Rectal smooth muscle tissue (tissue), 1 donor: ENCODE data around the gene NDUFAF2.

Experiments used
- H3K27ac ChIP-seq: one replicate; pipeline ENCODE4 v1.7.0; 2013; ENCODE audit warnings: low read depth, low read length, inconsistent platforms
- H3K27me3 ChIP-seq: one replicate; pipeline ENCODE4 v1.7.0; 2013; ENCODE audit warnings: low read length; ENCODE audit not compliant: control insufficient read depth, insufficient read depth
- H3K36me3 ChIP-seq: one replicate; pipeline ENCODE4 v1.7.0; 2013; ENCODE audit warnings: low read length; ENCODE audit not compliant: control insufficient read depth, insufficient read depth
- H3K4me1 ChIP-seq: one replicate; pipeline ENCODE4 v1.7.0; 2013; ENCODE audit warnings: low read length; ENCODE audit not compliant: control insufficient read depth, insufficient read depth
- H3K4me3 ChIP-seq: one replicate; pipeline ENCODE4 v1.7.0; 2013; ENCODE audit warnings: low read length
- H3K9ac ChIP-seq: one replicate; pipeline ENCODE4 v1.7.0; 2013; ENCODE audit warnings: low read length

NDUFAF2 gene

DNA sequence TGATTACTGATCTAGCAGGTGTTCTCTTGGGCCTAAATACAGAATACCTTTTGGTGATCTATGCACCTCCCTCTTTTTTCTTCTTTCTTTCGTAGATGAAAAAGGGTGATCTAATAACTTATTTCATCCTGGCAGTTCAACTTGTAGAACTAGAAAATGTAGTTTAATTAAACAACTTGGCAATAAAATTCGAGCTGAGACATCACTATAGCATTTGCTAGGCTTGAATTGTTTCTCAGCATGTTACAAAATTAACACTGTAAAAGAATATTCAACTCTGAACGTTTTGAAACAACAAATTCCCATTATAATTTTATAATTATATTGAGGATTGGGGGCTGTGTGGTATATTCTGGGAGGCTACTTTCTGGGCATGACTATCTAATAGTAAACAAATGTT, 197.8 kb downstream of the NDUFAF2 start:
- no peak overlapping the region for H3K27ac ChIP-seq
- H3K9ac ChIP-seq: no peak overlapping the region
- H3K27me3 ChIP-seq: no peaks in the 10 kb centered on the region
- no peaks in the 10 kb centered on the region for H3K36me3 ChIP-seq
- no peaks in the 10 kb centered on the region for H3K4me1 ChIP-seq
- no peak overlapping the region for H3K4me3 ChIP-seq

DNA sequence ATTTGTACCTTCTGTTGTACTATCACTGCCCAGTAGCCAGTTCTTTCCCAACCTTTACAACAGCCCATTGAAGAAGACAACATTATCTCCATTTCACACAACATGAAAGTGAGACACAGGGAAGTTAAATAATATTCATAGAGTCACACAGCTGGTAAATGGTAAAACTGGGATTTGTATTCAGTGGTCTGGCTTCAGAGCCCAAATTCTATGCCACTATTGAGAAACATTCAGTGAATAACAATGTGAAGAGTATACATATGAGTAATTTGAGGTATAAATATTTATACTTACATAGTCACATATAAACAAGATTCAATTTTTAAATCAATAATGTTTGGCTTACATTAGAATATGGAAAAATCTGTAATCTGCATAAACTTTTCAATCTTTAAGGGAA, 203.5 kb downstream of the NDUFAF2 start:
- H3K4me1 ChIP-seq: no peaks in the 10 kb centered on the region
- no peaks in the 10 kb centered on the region for H3K36me3 ChIP-seq
- no peak overlapping the region for H3K27ac ChIP-seq

DNA sequence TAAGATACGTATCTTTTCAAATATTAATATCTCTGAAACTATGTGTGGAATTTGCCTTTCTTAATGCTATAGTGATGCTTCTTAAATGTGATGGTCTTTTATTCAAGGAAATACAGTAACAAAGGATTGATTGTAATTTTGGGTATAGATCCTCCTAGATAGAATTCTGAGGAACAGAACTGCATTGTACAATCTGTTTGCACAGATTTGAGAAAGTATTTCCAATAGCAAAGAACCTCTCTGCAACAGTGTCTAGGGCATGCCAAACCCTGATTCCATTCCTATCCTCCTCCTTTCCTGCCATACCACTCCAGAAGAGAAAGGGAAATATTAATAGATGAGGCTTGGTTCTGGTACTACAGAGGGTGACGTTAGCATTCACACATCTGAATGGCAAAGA, 206.9 kb downstream of the NDUFAF2 start:
- H3K4me1 ChIP-seq: no peaks in the 10 kb centered on the region
- H3K27me3 ChIP-seq: no peaks in the 10 kb centered on the region
- no peaks in the 10 kb centered on the region for H3K36me3 ChIP-seq
- H3K27ac ChIP-seq: no peak overlapping the region
- H3K4me3 ChIP-seq: no peak overlapping the region
- no peak overlapping the region for H3K9ac ChIP-seq

More for the DNA sequence above, 203.5 kb downstream of the NDUFAF2 start:
- Histone ChIP-seq H3K4me3 (no peak overlapping the region), H3K27me3 (no peaks in the 10 kb centered on the region), H3K9ac (no peak overlapping the region)

DNA sequence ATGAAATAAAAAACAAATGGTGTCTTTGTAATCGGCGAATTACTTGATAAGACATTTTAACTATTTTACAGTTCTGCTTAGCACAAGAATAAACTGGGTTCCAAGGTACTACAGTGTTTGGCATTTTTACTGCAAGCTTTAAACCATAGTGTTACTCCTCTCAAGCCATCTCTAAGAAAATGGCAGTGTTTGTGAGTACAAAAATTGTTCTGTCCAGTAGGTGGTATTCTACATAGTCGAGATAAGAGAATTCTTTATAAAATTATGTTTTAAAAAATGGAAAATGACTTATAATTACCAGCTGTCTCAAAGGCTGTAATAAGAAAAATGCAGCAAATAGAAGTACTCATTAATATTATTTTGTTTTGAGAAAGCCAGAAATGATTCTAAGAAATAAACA, 214.1 kb downstream of the NDUFAF2 start:
- peaks cover 8% of the 10 kb centered on the region for H3K4me1 ChIP-seq
- no peak overlapping the region for H3K27ac ChIP-seq
- no peak overlapping the region for H3K4me3 ChIP-seq
- peaks cover 9% of the 10 kb centered on the region for H3K36me3 ChIP-seq
- H3K9ac ChIP-seq: no peak overlapping the region
- no peaks in the 10 kb centered on the region for H3K27me3 ChIP-seq

DNA sequence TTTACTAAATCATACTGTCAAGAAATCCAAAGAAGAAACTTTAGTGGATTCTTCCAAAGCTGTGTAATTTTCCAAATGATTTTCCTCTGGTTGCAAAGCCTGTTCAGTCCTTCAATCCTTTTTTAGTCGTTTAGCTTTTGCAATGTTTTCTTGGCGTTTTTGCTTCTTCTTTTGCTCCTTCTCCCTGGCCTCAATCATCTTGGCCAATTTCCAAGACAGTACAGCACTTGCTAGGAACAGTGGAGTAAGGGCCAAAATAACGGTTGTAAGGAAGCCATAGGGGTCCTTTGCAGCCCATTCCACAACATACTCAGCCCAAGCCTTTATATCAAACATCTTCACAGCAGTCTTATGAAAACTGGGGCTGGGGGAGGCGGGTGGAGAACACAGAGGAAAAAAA, 214.8 kb downstream of the NDUFAF2 start:
- H3K27me3 ChIP-seq: no peaks in the 10 kb centered on the region
- no peak overlapping the region for H3K4me3 ChIP-seq
- peaks cover 8% of the 10 kb centered on the region for H3K4me1 ChIP-seq
- H3K36me3 ChIP-seq: peaks cover 9% of the 10 kb centered on the region
- no peak overlapping the region for H3K27ac ChIP-seq
- no peak overlapping the region for H3K9ac ChIP-seq

DNA sequence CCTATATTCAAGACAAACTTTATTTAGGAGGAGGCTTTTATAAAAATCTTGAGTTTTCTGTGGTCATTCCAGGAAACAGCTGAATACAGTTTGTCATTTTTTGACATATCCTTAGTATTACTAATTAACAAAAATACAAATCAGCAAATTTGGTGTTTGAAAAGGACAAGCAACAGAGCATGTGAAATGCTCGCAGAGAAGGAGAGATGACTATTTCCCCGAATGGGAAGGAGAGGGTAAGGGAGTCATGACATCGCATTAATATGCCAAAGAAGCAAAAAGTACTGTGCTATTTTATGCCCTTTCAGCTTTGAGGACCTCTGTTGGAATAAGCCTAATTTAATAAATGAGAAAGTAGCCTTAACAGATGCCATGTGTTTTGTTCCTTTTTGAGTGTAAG, 215.5 kb downstream of the NDUFAF2 start:
- H3K27ac ChIP-seq: no peak overlapping the region

DNA sequence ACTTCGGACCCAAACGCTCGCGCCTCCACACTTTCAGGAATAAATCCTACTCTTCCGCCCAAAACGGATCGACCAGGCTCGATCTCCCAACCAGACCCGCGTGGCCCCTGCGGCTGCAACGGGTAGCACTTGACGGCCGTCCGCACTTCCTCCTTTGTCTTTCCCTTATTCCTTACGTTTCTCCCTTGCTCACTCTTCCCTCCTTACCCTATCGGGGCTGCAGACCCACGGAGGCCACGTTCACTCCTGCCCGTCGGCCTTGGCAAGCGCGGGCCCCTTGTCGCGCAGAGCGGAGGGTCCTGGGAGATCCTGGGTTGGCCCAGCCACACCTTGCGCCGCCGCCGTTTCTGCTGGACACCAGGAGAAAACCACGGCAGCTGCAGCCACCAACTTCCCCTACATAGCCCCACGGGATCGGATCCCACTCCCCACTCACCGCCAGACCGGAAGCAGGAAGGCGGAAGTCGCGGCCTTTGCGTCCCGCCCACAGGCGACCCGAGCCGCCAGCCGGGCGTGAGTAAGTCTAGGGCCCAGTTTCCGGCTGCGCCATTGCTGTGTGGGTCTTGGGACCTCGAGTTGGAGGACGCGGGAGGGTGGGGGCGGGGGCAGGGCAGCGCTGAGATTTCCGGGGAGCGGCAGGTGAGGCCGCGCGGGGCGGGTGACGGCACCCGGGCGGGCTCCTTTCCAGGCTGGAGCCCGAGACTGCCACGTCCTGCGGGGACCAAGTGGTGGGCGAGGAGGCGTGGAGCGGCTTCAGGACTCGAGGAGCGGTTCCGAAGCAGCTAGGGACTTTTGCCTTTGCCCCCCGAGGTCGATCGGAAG, 217.2 kb downstream of the NDUFAF2 start, which contains the start of gene SMIM15:
TSS of gene SMIM15 (minus strand) at position 459 of the 822 bp plus-strand sequence. CDS start 2,297 bp downstream, outside the sequence.
- H3K4me1 ChIP-seq: peaks cover 8% of the 10 kb centered on the region
- peak within 1 kb of the TSS; percentile 96 for H3K9ac ChIP-seq
- H3K36me3 ChIP-seq: peaks cover 9% of the 10 kb centered on the region
- H3K4me3 ChIP-seq: peak within 1 kb of the TSS; percentile 96
- H3K27me3 ChIP-seq: no peaks in the 10 kb centered on the region
- peak within 1 kb of the TSS; percentile 92 for H3K27ac ChIP-seq

More for the DNA sequence above, 215.5 kb downstream of the NDUFAF2 start:
- Histone ChIP-seq H3K9ac (no peak overlapping the region), H3K4me3 (no peak overlapping the region), H3K36me3 (peaks cover 9% of the 10 kb centered on the region), H3K4me1 (peaks cover 8% of the 10 kb centered on the region), H3K27me3 (no peaks in the 10 kb centered on the region)

DNA sequence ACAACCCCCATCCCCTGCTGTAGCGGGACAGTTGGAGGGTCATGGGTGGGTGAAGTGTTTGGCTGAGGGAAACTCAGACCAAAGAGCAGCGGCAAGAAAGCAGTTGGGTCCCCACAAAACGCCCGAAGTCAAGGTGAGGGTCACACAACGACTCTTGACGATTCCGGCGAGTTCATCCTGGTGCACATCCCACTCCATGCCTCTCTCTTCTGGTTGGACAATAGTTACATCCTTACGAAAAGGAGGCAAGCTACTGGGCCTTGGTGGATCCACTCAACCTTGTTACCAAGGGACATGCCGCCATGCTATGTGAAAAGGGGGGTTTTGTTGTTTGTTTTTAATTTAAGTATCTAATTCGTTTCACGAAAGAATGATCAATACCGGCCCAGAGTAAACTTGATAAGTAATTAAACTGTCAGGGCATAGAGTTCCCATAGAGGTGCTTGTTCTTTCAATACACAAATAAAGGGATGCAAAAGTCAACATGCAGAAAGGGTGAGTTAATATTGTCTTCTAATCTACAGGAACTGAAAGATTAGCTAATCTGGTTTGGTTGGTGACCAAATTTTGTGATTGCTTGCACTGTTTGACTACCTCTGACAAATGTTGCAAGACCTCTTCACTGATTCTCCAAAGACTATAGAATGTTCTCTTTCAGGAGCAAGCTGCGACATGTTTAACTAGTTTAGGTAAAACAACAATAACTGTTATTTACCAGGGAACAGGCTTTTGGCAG, 218.0 kb downstream of the NDUFAF2 start:
- Histone ChIP-seq H3K36me3 (peaks cover 9% of the 10 kb centered on the region), H3K27me3 (no peaks in the 10 kb centered on the region), H3K4me3 (peak overlapping the region; percentile 96), H3K4me1 (peaks cover 8% of the 10 kb centered on the region), H3K9ac (peak overlapping the region; percentile 96), H3K27ac (peak overlapping the region; percentile 92)

DNA sequence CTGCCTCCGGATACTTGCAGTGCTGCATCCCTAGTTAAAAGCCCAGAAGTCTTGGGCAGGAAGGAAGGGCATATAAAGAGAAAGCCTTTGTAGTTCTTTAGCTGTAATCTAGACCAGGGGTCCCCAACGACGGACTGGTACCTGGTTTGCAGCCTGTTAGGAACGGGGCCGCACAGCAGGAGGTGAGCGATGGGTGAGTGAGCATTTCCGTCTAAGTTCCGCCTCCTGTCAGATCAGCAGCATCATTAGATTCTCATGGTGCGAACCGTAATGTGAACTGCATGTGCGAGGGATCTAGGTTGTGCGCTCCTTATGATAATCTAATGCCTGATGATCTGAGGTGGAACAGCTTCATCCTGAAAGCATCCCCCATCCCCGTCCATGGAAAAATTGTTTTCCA, 218.9 kb downstream of the NDUFAF2 start:
- no peak overlapping the region for H3K4me3 ChIP-seq
- peaks cover 9% of the 10 kb centered on the region for H3K36me3 ChIP-seq
- H3K27ac ChIP-seq: no peak overlapping the region
- no peaks in the 10 kb centered on the region for H3K27me3 ChIP-seq
- H3K4me1 ChIP-seq: peaks cover 8% of the 10 kb centered on the region
- H3K9ac ChIP-seq: no peak overlapping the region

DNA sequence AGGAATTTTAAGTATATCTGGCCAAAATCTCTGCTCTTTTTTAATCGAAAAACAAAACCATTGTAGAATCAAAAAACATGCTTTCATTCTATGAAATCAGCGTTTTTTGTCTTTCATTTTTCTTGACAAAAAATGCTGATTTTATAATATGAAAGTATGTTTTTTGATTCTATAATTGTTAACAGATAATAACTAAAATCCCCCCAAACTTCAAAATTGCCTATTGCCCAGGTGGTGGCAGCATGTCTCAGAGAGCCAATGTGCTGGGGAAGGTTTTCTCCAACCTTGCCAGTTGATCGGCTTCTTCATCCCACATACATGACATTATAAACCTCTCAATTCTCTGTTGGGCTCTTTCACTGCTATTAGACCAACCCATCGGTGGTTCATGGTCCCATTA, 222.4 kb downstream of the NDUFAF2 start:
- H3K4me3 ChIP-seq: no peak overlapping the region
- no peak overlapping the region for H3K9ac ChIP-seq
- no peaks in the 10 kb centered on the region for H3K36me3 ChIP-seq
- no peak overlapping the region for H3K27ac ChIP-seq
- H3K4me1 ChIP-seq: peaks cover 4% of the 10 kb centered on the region
- H3K27me3 ChIP-seq: no peaks in the 10 kb centered on the region

DNA sequence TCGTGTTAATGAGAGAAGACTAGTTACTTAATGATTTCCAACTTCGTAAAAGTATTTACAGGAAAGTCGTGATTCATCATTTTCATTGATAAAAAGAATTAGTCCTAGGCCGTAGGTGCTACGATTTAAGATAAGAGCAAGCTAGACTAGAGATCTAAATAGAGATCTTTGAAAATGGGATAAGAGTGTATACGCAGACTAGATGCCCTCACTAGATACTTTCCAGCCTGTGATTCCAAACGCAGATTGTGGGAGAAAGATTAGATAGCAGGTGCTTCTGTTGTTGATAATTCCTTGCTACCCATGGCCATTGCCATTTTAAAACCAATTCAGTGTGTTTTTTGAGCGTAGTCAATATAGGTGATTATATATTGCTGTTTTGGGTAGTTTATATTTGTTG, 223.9 kb downstream of the NDUFAF2 start:
- no peaks in the 10 kb centered on the region for H3K4me1 ChIP-seq
- no peak overlapping the region for H3K27ac ChIP-seq
- no peaks in the 10 kb centered on the region for H3K27me3 ChIP-seq
- no peak overlapping the region for H3K4me3 ChIP-seq
- H3K9ac ChIP-seq: no peak overlapping the region
- no peaks in the 10 kb centered on the region for H3K36me3 ChIP-seq

DNA sequence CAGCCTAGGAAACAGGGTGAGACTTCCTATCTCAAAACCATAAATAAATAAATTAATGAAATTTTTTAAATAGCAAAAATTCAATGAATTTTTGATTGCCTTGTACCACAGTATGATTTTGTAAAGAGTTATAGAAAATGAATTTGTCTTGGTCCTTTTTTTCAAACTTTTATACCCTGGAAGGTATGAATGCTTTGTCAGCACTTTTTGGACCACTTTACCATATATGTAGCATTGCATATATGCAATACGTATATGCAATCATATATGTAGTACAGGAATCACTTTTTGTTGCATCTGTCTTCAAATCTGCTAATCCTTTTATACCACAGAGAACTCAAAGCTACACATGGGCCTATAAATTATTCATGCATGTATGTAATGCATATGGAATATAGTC, 226.5 kb downstream of the NDUFAF2 start:
- Histone ChIP-seq H3K36me3 (no peaks in the 10 kb centered on the region), H3K4me3 (no peak overlapping the region), H3K27ac (no peak overlapping the region), H3K9ac (no peak overlapping the region), H3K4me1 (no peaks in the 10 kb centered on the region), H3K27me3 (no peaks in the 10 kb centered on the region)
